HG02970 (cell line): Measurements from ENCODE around the gene SHANK3.
"Not testable (repeated sequence)": the region's sequence is repeated elsewhere in the genome, so short reads cannot be mapped to it uniquely, and the experiment has no call there.

ENCODE experiments used
- ATAC-seq: cut with Tn5 transposase; IDR thresholded peaks from one replicate; pipeline ENCODE4 v1.9.1; 2021; ENCODE audit warnings: mild to moderate bottlenecking, moderate library complexity, moderate number of reproducible peaks; ENCODE audit not compliant: unreplicated experiment, low FRiP score

Gene SHANK3

DNA sequence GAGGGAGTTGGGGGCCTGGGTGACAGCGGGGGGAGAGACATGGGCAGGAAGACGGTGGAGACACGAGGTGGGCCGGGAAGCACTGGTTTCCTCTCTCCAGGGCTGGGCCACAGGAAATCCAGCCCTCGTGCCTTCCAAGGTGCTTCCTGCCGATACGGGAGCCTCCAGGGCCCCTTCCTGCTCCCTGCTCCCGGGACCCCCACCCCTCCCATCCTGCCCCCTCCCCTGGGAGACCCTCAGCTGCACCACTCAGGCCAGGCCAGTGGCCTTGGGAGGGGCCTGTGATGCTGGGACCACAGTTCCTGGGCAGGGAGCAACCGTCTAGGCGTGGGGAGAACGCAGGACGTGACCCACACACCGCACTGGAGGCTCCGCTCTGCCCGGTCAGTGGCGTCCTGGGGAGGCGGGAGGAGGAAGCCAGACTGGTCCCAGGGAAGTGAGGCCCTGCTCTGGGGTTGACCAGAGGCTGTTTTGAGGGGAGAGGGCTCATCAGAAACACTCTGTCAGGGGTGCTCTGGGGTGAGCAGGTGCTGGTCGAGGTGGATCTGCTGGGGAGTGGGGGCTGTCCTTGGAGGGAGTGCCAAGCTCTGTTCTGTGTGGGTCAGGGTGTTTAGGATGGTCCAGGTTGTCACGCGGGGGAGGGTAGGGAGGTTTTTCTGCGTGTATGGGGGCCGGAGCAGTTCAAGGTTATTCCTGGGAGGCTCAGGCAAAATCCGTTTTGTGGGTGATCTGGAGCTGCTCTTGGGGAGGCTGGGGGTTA is at the start of gene SHANK3:
Gene SHANK3, plus strand, starts transcription at position 353 of the 760 bp plus-strand sequence.
- no peak for ATAC-seq

- no peak for ATAC-seq
Measured at GRCh38 chr22:50624347-50625130, 48.1 kb upstream of the SHANK3 start.

DNA sequence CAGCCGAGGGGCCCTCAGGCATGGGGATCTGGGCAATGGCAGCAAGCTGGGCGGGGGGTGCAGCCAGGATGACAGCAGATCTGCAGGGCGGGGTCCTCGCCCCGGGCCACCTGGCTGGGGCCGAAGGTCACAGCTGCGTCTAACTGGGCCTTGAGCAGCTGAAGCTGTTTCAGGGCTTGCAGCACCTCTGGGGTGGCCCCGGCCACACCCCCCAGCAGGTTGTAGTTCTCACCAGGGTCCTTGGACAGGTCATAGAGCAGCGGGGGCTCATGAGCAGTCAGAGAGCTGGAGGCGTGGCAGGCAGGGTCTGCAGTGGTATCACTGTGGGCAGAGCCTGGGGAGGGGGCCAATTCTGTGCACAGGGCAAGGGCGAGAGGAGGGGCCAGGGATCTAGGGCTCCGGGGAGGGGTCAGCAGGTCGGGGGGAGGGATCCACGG is 47.5 kb upstream of the SHANK3 start:
- ATAC-seq, result no peak

DNA sequence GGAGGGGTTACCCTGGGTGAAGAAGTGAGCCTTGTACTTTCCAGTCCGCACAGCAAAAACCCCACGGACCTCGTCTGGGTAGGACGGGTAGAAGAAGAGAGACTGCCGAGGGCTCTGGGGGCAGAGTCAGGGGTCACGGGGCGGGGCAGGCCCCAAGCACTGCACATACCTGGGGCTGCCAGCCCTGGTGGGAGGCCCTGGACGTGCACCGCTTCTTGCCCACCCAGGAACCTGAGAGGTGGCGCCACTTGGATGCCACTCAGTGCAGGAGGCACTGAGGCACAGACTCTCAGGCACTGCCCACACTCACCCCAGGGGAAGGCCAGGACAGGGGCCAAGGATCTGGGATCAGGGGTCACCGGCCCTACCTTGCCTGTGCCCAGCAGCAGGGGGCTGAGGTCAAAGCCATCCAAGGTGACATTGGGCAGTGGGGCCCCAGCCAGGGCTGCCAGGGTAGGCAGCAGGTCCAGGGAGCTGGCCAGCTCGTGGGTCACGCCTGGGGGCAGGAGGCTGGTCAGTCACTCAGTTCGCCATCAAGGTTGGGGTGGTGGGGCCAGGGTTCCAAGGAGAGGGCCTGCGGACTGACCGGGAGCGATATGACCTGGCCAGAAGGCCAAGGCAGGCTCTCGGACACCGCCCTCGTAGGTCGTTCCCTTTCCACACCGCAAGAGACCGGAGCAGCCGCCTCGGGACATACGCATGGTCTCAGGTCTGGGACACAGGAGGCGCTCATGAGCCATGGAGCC is 46.9 kb upstream of the SHANK3 start:
- ATAC-seq, result no peak

- no peak for ATAC-seq
Measured at GRCh38 chr22:50626314-50626849, 46.2 kb upstream of the SHANK3 start.

GRCh38 chr22:50626850-50627641 is 45.6 kb upstream of the SHANK3 start:
- ATAC-seq, result no peak

GRCh38 chr22:50627642-50628542 is 44.7 kb upstream of the SHANK3 start, which contains the start of gene ARSA:
TSS of gene ARSA (minus strand) at chr22:50628152. CDS start at chr22:50627779, 373 bp downstream.
- ATAC-seq, result peak; percentile 74

DNA sequence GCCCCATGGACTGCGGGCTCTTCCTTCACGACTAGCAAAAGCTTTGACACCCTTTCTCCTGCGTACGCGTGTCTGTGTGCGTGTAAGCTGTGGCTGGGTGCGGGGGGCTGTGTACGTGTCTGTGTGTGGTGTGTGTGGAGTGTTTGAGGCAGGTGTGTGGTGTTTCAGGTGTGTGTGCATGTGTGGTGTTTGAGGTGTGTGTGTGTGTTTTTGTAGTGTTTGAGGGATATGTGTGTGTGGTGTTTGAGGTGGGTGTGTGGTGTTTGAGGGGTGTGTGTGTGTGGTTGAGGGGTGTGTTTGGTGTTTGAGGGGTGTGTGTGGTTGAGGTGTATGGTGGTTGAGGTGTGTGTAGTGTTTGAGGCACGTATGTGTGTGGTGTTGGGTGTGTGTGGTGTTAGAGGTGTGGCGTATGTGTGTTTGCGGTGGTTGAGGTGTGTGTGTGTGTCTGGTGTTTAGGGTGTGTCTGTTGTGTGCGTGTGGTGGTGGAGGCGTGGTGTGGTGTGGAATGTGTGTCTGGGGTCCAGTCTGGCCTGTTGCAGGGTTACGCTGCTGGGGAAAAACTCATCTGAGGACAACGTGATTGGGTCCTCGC is 44.0 kb upstream of the SHANK3 start:
- peak; percentile 17 for ATAC-seq

GRCh38 chr22:50630376-50630775 is 42.2 kb upstream of the SHANK3 start:
- ATAC-seq, result no peak

DNA sequence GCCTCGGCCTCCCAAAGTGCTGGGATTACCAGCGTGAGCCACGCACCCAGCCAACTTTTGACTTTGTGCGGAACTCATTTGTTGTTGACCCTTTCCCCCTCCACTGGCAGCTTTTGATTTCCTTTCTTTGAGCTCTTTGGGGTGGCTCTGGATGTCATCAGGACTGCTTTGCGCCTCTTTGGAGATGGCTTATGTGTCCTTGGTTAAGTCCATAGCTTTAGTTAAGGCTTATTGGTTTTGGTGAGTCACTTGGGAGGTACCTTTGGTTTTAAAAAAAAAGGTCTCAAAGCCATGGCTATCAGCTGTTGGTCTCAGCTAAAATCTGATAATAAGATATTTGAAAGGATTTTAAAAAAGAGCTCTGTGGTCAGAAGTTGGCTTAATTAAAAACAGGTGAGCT is 39.5 kb upstream of the SHANK3 start:
- no peak for ATAC-seq

DNA sequence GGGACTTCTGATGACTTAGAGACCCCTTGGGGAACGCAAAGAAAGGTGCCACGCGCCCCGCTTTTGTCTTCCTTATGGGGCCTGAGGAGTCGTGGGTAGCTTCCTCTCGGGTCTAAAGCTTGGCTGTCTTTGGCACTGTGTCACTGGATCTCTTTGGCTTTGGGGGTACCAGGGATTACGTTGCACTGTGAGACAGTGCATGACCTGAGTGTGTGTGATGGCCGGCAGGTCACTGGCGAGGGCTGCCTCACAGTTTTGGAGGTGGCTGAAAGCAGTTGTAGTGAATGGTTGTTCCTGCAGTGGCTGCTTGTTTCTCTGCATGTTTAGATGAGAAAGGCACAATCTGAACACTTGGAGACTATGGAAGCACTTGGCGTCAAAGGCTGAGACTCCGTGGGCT is 38.9 kb upstream of the SHANK3 start:
- no peak for ATAC-seq

GRCh38 chr22:50635591-50635990 is 37.0 kb upstream of the SHANK3 start:
- no peak for ATAC-seq

- ATAC-seq, result not testable (repeated sequence)
Measured at GRCh38 chr22:50640296-50640695, 32.3 kb upstream of the SHANK3 start.

DNA sequence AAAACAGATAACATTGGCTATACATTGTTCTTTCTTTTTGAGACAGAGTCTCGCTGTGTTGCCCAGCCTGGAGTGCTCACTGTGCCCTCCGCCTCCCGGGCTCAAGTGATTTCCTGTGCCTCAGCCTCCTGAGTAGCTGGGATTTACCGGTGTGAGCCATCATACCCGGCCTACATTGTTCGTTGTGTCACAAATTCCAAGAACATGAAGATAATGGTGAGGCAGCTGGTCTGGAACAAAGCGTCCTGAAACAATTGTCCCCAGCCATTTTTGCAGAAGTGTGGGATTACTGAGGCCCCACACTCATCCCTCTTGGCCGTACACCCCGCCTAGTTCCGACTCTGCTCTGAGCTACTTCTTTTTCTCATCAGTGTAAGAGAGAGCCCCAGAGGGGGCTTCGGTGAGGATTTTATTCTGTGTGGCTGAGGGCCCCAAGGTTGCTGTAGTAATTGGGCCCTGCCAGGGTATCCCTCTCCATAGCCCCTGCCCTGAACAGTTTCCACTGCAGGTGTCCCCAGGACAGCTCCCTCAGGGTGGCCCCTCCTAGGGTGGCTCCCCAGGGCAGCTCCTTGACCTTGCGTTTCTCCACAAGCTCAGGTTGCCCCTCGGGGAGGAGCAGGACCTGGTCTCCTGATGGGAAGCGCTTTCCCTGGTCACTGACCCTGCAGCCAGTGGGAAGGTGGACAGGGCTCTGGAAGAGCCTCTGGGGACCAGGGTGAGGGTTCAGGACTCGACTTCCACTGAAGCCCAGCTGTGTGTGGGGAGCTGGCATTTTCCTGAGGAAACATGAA is 31.6 kb upstream of the SHANK3 start:
- no peak for ATAC-seq

DNA sequence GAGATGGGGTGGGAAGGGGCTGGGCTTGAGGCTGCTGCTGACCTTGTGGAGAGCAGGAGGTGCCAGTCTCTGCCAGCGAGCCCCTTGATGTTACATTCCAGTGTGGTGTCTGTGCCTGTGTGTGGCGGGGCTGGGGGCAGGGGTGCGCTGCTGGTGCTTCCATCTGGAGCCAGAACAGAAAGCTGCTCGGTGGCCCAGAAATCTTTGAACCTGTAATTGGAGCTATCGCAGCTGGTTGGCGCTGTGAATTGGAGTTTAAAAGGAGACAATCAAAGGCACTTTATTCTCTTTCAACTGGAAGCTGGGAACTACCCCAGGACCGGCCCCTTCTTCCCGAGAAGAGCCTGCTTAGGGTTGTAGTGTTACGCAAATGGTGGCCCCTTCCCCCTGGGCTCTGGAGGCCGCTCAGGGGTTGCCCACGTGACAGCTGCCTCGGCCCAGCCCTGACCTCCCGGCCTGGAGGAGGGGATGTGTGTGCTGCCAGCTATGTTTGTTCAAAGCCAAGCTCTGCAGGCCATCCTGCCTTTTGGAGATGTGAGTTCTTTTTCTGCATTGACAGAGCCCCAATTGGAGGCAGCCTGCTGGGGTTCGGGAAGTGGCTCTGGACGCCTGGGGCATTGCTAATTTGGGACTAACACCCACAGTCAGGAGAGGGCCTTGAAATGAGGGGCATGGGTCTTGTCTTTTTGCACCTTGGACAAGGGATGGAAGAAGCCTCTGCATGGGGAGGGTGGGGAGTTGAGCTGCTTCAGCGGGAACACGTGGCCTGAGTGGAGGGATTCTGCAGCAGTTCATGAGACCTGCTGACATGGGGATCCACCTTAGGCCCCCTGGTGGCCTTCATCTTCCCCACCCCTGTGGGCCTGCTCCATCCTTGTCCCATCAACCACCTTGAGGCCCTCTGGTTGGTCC is 30.7 kb upstream of the SHANK3 start:
- no peak for ATAC-seq

DNA sequence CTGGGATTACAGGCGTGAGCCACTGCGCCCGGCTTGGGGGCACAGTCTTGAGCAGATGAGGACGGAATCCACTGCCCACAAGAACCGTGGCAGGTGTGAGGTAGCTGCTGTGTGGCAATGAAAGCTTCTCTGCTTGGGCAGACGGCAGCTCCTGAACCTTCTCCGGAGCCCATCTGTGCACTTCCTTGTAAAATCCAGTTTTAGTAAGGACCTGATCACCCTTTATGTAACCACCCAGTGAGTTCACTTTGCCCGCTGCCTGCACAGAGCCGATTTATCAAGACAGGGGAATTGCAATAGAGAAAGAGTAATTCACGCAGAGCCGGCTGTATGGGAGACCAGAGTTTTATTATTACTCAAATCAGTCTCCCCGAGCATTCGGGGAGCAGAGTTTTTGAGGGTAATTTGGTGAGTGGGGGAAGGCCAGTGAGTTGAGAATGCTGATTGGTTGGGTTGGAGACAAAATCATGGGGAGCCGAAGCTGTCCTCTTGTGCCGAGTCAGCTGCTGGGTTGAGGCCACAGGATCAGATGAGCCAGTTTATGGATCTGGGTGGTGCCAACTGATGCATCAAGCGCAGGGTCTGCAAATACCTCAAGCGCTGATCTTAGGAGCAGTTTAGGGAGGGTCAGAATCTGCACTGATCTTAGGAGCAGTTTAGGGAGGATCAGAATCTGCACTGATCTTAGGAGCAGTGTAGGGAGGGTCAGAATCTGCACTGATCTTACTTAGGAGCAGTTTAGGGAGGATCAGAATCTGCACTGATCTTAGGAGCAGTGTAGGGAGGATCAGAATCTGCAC is 29.4 kb upstream of the SHANK3 start:
- ATAC-seq, result not testable (repeated sequence)
